Ascending aorta (tissue), 2 donors: ENCODE measurements around the gene RHCE. TPM values are rescaled to one million over a fixed set of nuclear protein-coding genes. Genes with fewer than 3 reads are reported as not detected.
"Not testable (repeated sequence)": the region's sequence is repeated elsewhere in the genome, so short reads cannot be mapped to it uniquely, and the experiment has no call there.

Source experiments
- DNase-seq, 2 donors: peaks; one replicate each; pipeline ENCODE4 v3.0.0-alpha.2; 2019; ENCODE audit warnings: low spot score in 2 of 2
- H3K27ac ChIP-seq, 2 donors: fragments of 200-600 bp; sonication (generic); one replicate each; pipeline ENCODE4 v1.5.1; 2016 to 2017; ENCODE audit warnings: mild to moderate bottlenecking in 1 of 2
- H3K27me3 ChIP-seq: fragments of 200-600 bp; sonication (generic); one replicate; pipeline ENCODE4 v1.5.1; 2017
- H3K36me3 ChIP-seq, 2 donors: fragments of 200-600 bp; sonication (generic); one replicate each; pipeline ENCODE4 v1.5.1; 2016
- H3K4me1 ChIP-seq, 2 donors: fragments of 200-600 bp; sonication (generic); one replicate each; pipeline ENCODE4 v1.5.1; 2016 to 2017; ENCODE audit warnings: mild to moderate bottlenecking in 1 of 2
- H3K4me3 ChIP-seq, 2 donors: fragments of 200-600 bp; sonication (generic); one replicate each; pipeline ENCODE4 v1.5.1; 2016 to 2017; ENCODE audit warnings: mild to moderate bottlenecking in 1 of 2
- H3K9me3 ChIP-seq, 2 donors: fragments of 200-600 bp; sonication (generic); one replicate each; pipeline ENCODE4 v1.5.1; 2016
- intact Hi-C: fragments of 100-400 bp; cut with DNase I; formaldehyde crosslinking; loops from one replicate; pipeline ENCODE4 v1.15.1; 2023
- total RNA-seq: library from RNA; depleted of rRNA; stranded (reverse); fragments of >200 nt; gene quantifications from one replicate; pipeline ENCODE4 v1.1.0, GENCODE V29; 2016
- TF ChIP-seq, protein P1 (sequence below), 3 experiments: fragments of 200-600 bp in 2 of 3; fragments of 450-650 bp in 1 of 3; sonication (generic) in 2 of 3; IDR thresholded peaks; one replicate each; pipeline ENCODE4 v1.5.1; 2016 to 2019; ENCODE audit warnings: antibody characterized with exemption in 3 of 3, mild to moderate bottlenecking in 1 of 3, moderate library complexity in 1 of 3

Gene RHCE
- total RNA-seq, 1 donor from 2014 or later = not detected

DNA sequence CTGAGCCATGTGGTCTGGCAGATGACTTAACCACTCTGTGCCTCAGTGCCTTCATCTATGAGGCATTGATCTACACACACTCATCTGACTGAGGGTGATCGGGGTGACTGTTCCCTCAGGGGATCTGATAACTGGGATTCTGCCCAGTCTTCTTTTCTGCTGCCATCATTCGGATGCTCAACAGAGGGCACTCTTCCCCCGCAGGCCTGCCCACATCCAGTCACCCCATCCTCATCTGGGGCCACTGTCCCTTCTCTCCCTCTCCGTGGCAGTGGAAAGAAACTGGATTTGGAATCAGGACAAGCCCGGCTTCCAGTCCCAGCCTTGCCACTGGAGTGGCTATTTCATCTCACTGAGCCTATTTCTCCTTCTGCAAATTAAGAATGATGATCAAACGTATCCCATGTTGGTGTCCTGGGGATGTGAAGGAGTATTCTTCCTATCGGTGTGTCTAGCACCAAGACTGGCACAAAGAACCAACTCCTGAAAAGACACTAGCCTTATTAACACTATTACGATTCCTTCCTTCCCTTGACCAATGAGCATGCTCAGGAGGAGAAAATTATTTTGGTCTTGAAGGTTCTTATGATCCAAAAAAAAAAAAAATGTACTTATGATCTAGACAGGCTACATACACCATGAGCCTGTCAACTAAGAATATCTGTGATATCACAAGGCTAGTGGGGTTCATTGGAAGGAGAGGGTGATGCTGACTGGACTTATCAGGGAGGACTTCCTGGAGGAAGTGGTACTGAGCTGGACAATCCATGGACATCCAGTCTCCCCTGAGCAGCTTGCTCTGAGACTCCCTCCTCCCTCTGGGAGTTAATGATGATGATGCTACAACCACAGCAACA, 17.4 kb downstream of the RHCE start:
- intact Hi-C loops = loop anchor here (5.0 kb wide), 1 partner anchor 119 kb away; no protein-coding TSS in a partner anchor
- H3K4me1 ChIP-seq, DNase-seq, H3K27ac ChIP-seq, H3K27me3 ChIP-seq, H3K4me3 ChIP-seq, H3K9me3 ChIP-seq, H3K36me3 ChIP-seq: not testable (repeated sequence)
- TF ChIP-seq, protein P1, sequence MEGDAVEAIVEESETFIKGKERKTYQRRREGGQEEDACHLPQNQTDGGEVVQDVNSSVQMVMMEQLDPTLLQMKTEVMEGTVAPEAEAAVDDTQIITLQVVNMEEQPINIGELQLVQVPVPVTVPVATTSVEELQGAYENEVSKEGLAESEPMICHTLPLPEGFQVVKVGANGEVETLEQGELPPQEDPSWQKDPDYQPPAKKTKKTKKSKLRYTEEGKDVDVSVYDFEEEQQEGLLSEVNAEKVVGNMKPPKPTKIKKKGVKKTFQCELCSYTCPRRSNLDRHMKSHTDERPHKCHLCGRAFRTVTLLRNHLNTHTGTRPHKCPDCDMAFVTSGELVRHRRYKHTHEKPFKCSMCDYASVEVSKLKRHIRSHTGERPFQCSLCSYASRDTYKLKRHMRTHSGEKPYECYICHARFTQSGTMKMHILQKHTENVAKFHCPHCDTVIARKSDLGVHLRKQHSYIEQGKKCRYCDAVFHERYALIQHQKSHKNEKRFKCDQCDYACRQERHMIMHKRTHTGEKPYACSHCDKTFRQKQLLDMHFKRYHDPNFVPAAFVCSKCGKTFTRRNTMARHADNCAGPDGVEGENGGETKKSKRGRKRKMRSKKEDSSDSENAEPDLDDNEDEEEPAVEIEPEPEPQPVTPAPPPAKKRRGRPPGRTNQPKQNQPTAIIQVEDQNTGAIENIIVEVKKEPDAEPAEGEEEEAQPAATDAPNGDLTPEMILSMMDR (IDR thresholded peaks at IDR 0.05) = peak in 1 of 3 experiments; percentile 44

DNA sequence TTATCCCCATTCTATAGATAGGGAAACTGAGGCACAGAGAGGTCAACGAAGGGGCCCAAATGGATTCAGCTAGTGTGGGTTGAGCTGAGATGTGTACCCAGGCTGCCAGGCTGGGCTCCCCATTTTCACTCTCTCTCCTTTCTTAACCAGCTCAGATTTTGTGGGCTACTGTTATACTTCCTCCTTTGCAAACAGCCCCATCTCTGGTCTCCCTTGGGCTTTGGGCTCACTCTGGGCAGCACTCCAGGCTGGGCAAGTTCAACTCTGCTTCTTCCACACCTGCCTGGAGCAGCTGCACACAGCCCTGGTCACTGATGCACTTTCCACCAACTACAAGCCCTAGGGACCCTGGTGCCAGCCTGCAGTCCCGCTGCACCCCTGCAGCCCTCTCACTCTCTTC, 22.5 kb downstream of the RHCE start:
- H3K27ac ChIP-seq, intact Hi-C loops, H3K27me3 ChIP-seq, DNase-seq, H3K36me3 ChIP-seq, H3K9me3 ChIP-seq, H3K4me1 ChIP-seq, H3K4me3 ChIP-seq: not testable (repeated sequence)

- H3K36me3 ChIP-seq, H3K27ac ChIP-seq, H3K4me3 ChIP-seq, H3K9me3 ChIP-seq, DNase-seq, intact Hi-C loops, H3K27me3 ChIP-seq, H3K4me1 ChIP-seq: not testable (repeated sequence)
Measured at GRCh38 chr1:25397549-25397948, 23.1 kb downstream of the RHCE start.

- no peaks in the 10 kb centered on the region for H3K27me3 ChIP-seq
Measured at GRCh38 chr1:25392841-25393240, 27.8 kb downstream of the RHCE start.

GRCh38 chr1:25389721-25390120, 30.9 kb downstream of the RHCE start:
- H3K36me3 ChIP-seq, H3K9me3 ChIP-seq, H3K4me3 ChIP-seq, DNase-seq, H3K27ac ChIP-seq, H3K27me3 ChIP-seq, intact Hi-C loops, H3K4me1 ChIP-seq: not testable (repeated sequence)

More at GRCh38 chr1:25392841-25393240, 27.8 kb downstream of the RHCE start:
- no peak for DNase-seq
- H3K27ac ChIP-seq = no peak overlapping the region
- intact Hi-C loops = no loop called here
- no peaks in the 10 kb centered on the region for H3K9me3 ChIP-seq
- no peak overlapping the region for H3K4me3 ChIP-seq
- no peaks in the 10 kb centered on the region for H3K36me3 ChIP-seq
- H3K4me1 ChIP-seq = no peaks in the 10 kb centered on the region
- TF ChIP-seq, protein P1 (IDR thresholded peaks at IDR 0.05) = no peak

DNA sequence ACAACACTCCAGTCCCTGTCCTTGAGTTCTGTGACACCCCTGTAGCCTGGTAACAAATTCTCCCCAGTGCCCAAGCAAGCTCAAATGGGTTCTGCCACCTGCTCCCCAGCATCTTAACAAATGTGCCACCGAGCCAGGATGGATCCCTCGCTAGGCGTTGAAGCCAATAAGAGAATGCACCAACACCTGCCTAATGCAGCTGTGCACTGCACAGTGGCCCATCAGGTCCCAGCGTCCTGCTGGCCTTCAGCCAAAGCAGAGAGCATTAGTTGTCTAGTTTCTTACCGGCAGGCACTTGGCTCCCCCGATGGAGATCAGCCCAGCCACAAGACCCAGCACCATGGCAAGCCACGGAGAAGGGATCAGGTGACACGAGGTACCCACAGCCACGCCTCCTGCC, 31.9 kb downstream of the RHCE start:
- H3K9me3 ChIP-seq, DNase-seq, H3K27me3 ChIP-seq, intact Hi-C loops, H3K27ac ChIP-seq, H3K36me3 ChIP-seq, H3K4me3 ChIP-seq, H3K4me1 ChIP-seq: not testable (repeated sequence)

DNA sequence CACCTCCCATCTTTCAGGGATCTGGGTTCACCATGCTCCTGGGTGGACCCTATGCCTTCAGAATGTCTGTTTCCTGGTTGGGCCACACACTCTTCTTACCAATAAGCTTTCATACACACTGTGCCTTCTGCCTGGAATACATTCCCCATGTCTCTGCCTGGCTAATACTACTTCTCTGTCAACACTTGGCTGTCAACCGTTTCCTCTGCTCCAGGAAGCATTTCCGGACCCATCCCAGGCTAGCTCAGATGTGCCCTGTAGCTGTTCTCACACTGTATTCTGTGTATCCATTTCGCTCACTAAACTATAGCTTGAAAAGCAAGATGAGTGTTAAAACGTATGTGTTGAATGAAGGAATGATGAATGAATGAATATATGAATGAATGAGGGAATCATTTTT, 33.5 kb downstream of the RHCE start:
- H3K36me3 ChIP-seq, H3K4me3 ChIP-seq, H3K27me3 ChIP-seq, H3K4me1 ChIP-seq, H3K9me3 ChIP-seq, intact Hi-C loops, H3K27ac ChIP-seq, DNase-seq: not testable (repeated sequence)

DNA sequence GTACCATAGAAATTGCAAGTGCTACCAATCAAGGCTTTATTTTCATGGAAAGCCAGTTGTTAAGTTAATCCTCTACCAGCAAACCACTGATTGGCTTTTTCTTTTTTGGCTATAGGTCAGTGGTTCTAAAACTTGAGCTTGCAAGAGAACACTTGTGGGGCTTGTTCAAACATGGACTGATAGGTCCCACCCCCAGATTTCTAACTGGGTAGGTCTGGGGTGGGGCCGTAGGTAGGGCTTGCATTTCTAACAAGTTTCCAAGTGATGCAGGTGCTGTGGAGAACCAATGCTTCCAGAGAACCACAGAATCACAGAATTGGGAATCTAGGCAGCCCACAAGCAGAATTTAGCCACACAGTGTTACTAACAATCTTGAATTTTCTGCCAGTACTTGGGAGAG, 36.8 kb downstream of the RHCE start:
- H3K27me3 ChIP-seq, H3K4me3 ChIP-seq, intact Hi-C loops, H3K9me3 ChIP-seq, H3K4me1 ChIP-seq, H3K36me3 ChIP-seq, DNase-seq, H3K27ac ChIP-seq: not testable (repeated sequence)

DNA sequence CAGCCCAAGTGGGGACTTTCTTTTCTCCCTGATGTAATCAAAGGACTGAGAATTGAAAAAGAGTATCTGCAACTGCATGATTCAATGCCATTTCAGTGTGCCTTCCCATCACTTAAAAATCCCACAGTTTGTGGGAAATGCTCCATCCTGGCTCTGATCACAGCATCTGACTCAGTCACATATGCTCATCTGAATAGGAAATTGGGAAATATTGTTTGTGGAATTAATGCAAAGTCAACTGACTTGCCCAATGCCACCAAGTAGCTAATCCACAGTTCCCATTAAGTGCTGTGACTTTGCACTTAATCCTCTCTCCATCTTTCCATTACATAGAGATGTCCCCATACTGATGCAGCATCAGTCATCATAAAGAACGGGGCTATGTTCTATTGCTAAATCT, 37.5 kb downstream of the RHCE start:
- H3K4me1 ChIP-seq, H3K4me3 ChIP-seq, H3K27me3 ChIP-seq, intact Hi-C loops, H3K27ac ChIP-seq, DNase-seq, H3K9me3 ChIP-seq, H3K36me3 ChIP-seq: not testable (repeated sequence)

GRCh38 chr1:25382543-25382942, 38.1 kb downstream of the RHCE start:
- H3K36me3 ChIP-seq, intact Hi-C loops, DNase-seq, H3K27me3 ChIP-seq, H3K4me1 ChIP-seq, H3K4me3 ChIP-seq, H3K27ac ChIP-seq, H3K9me3 ChIP-seq: not testable (repeated sequence)

- H3K27ac ChIP-seq, intact Hi-C loops, H3K4me1 ChIP-seq, DNase-seq, H3K4me3 ChIP-seq, H3K36me3 ChIP-seq, H3K27me3 ChIP-seq, H3K9me3 ChIP-seq: not testable (repeated sequence)
Measured at GRCh38 chr1:25378367-25378766, 42.3 kb downstream of the RHCE start.

GRCh38 chr1:25371757-25372156, 48.9 kb downstream of the RHCE start:
- H3K27ac ChIP-seq, H3K4me3 ChIP-seq, H3K27me3 ChIP-seq, DNase-seq, H3K4me1 ChIP-seq, H3K9me3 ChIP-seq, H3K36me3 ChIP-seq, intact Hi-C loops: not testable (repeated sequence)
